SK-MEL-5 (cell line): ENCODE measurements around the gene YES1. TPM values are rescaled to one million over a fixed set of nuclear protein-coding genes. Genes with fewer than 3 reads are reported as not detected.
"Not testable (repeated sequence)": the region's sequence is repeated elsewhere in the genome, so short reads cannot be mapped to it uniquely, and the experiment has no call there.

Experiments
- DNase-seq: peaks from one replicate; pipeline ENCODE4 v3.0.0-alpha.2; 2016; ENCODE audit warnings: low read depth, low spot score
- in situ Hi-C: cut with HindIII; loops from 2 replicates; pipeline ENCODE4 v1.10.0; 2016; ENCODE audit warnings: low sequenced_read_pairs, high pct_unique_total_duplicates, low pct_unique_long_range_greater_than_20kb
- total RNA-seq: library from RNA; depleted of rRNA; stranded (reverse); fragments of >200 nt; shearing (Covaris generic); gene quantifications from 2 replicates; pipeline ENCODE4 v1.2.3, GENCODE V29; 2014

YES1 gene
- total RNA-seq, 1 experiment from 2014 or later, result 54.1 TPM

- in situ Hi-C loops, result no loop called here
- DNase-seq, result no peak
Measured at GRCh38 chr18:765764-766549, 46.1 kb downstream of the YES1 start.

- in situ Hi-C loops, DNase-seq: not testable (repeated sequence)
Measured at GRCh38 chr18:759864-760263, 52.2 kb downstream of the YES1 start.

- in situ Hi-C loops, result no loop called here
- no peak for DNase-seq
Measured at GRCh38 chr18:755506-755905, 56.5 kb downstream of the YES1 start.

GRCh38 chr18:754656-755055 is 57.4 kb downstream of the YES1 start:
- in situ Hi-C loops, result no loop called here
- no peak for DNase-seq

- in situ Hi-C loops, result no loop called here
Measured at GRCh38 chr18:750456-750855, 61.6 kb downstream of the YES1 start.

GRCh38 chr18:744832-745597 is 67.0 kb downstream of the YES1 start:
- in situ Hi-C loops, result no loop called here
- no peak for DNase-seq

More at GRCh38 chr18:750456-750855, 61.6 kb downstream of the YES1 start:
- DNase-seq, result no peak

GRCh38 chr18:741931-742512 is 70.0 kb downstream of the YES1 start:
- in situ Hi-C loops, result no loop called here

GRCh38 chr18:732371-732770 is 79.7 kb downstream of the YES1 start:
- DNase-seq, result no peak
- in situ Hi-C loops, result loop anchor here (10.0 kb wide), 1 partner anchor 102 kb away; no protein-coding TSS in a partner anchor

More at GRCh38 chr18:741931-742512, 70.0 kb downstream of the YES1 start:
- DNase-seq, result peak; percentile 65

GRCh38 chr18:731185-731584 is 80.9 kb downstream of the YES1 start:
- in situ Hi-C loops, result loop anchor here (10.0 kb wide), 1 partner anchor 104 kb away; no protein-coding TSS in a partner anchor
- no peak for DNase-seq

GRCh38 chr18:730692-731091 is 81.3 kb downstream of the YES1 start:
- DNase-seq, result no peak
- in situ Hi-C loops, result loop anchor here (10.0 kb wide), 1 partner anchor 104 kb away; no protein-coding TSS in a partner anchor

- peak; percentile 65 for DNase-seq
- in situ Hi-C loops, result loop anchor here (10.0 kb wide), 1 partner anchor 105 kb away; no protein-coding TSS in a partner anchor
Measured at GRCh38 chr18:730120-730519, 81.9 kb downstream of the YES1 start.

GRCh38 chr18:725646-726045 is 86.4 kb downstream of the YES1 start:
- DNase-seq, result no peak
- in situ Hi-C loops, result no loop called here

GRCh38 chr18:723541-724080 is 88.4 kb downstream of the YES1 start:
- in situ Hi-C loops, result no loop called here
- no peak for DNase-seq

GRCh38 chr18:717003-717402 is 95.0 kb downstream of the YES1 start:
- DNase-seq, result no peak
- in situ Hi-C loops, result no loop called here

GRCh38 chr18:715626-716025 is 96.4 kb downstream of the YES1 start:
- DNase-seq, result no peak
- in situ Hi-C loops, result no loop called here

- no peak for DNase-seq
Measured at GRCh38 chr18:713135-713490, 98.9 kb downstream of the YES1 start.

GRCh38 chr18:712401-713134 is 99.5 kb downstream of the YES1 start, which contains the start of gene ENOSF1:
TSS of gene ENOSF1 (minus strand) at chr18:712630. CDS start at chr18:712587, 43 bp downstream.
- in situ Hi-C loops, result no loop called here
- DNase-seq, result peak; percentile 65

More at GRCh38 chr18:713135-713490, 98.9 kb downstream of the YES1 start:
- in situ Hi-C loops, result no loop called here
